Fibroblast of skin of left biceps (primary cell): ENCODE results near the gene DNAL4.
"Not testable (repeated sequence)": the region's sequence is repeated elsewhere in the genome, so short reads cannot be mapped to it uniquely, and the experiment has no call there.

Source experiments
- DNase-seq, 2 experiments: peaks; one replicate each; pipeline ENCODE4 v3.0.0-alpha.2; 2013; ENCODE audit warnings: low read depth in 2 of 2

The DNAL4 gene

GRCh38 chr22:38827510-38827909, 33.6 kb upstream of the DNAL4 start:
- no peak for DNase-seq

- DNase-seq = no peak
Measured at GRCh38 chr22:38826801-38827200, 32.9 kb upstream of the DNAL4 start.

DNA sequence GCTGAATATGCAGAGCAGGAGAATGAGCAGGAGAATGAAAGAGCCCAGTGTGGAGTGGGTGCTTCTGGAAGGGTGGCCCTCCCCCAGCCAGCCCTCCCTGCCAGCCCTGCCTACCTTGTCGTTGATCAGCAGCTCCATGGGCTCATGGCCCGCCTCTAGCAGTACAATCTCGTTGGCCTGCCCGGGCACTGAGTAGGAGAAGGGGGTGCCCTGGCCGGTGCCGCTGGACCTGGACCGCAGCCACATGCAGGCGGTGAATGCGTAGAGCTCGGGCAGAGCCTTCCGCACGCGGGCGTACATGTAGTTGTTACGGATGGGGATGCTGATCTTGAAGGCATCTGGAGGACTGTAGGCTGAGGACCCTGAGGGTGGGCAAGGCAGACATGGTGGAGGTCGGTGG, 32.4 kb upstream of the DNAL4 start:
- no peak for DNase-seq

DNA sequence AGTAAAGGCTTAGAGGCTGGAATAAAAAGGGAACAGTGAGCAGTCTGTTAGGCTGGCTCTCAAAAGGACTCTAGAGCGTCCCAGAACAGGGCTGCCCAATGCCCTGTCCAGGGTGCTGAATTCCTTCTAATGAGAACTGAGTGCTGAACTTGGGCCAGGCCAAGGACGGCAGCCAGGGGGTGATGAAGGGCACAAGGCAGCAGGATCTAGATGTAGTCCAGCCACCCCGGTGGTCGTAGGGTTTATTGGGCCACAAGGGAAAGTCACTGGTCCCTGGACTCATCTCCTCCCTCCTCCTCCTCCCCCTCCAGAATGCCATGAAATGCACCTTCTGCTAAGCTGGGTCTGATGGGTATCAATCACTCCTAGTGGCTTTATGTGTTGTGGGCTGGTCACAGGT, 30.6 kb upstream of the DNAL4 start:
- DNase-seq = peak in 1 of 2 experiments; percentile 33

GRCh38 chr22:38823637-38824036, 29.7 kb upstream of the DNAL4 start:
- no peak for DNase-seq

GRCh38 chr22:38823076-38823475, 29.1 kb upstream of the DNAL4 start:
- no peak for DNase-seq

GRCh38 chr22:38820020-38820419, 26.1 kb upstream of the DNAL4 start:
- DNase-seq = no peak

DNA sequence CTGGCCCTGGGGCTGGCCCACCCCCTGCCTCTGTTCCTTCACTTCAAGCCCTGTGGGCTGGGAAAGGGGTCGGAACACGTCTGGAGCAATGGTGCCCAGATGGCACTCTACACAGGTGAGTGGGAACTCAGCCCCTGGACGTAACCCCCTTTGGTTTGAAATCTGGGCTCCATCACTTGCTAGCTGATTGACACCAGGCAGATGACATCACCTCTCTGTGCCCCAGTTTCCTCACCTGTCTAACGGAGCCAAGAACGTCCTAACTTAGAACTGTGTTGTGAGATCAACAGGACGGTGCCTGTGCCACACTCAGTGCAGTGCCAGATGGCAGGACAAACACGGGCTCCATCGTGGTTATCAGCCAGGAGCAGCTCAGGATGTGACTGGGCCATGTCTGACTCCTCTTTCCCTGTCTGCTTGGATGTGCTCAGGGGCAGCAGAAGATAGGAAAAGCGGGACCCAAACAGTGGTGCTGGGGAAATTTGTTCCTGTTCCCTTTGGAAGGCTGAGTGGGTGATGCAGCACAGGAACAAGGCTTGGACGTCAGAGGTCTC, 25.5 kb upstream of the DNAL4 start:
- DNase-seq = no peak

DNA sequence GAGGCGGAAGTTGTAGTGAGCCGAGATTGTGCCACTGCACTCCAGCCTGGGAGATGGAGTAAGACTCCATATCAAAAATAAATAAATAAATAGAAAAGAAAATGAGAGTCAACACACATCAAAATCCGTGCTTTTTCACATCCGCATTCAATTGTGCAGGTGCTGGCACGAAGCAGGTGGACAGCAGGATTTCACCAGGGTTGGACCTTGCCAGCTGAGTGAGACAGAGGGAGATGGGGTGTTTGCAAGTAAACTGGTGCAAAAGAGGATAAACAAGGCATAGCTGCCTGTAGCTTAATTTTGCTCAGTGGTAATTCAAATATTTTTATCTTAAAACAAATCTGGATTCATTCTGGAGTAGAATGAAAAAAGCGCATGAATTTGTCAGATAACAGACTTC, 23.3 kb upstream of the DNAL4 start:
- DNase-seq = no peak

DNA sequence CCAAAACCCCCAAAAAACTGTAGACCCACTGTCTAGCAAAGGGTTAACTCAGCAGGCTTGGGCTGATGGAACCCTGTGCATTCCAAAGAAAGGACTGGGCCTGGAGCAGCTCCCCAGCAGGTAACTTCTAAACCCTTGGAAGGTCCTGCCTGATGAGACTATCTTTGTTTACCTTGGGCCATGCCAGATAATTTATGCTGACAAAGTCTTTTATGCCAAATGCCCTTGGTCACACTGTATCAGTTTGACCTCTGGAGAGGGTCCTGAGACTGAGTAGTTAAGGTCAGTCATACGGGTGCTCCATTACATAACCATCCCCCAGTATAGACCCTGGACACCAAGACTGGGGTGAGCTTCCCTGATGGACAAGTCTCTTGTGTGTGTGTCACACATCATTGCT, 21.9 kb upstream of the DNAL4 start:
- DNase-seq = no peak

DNA sequence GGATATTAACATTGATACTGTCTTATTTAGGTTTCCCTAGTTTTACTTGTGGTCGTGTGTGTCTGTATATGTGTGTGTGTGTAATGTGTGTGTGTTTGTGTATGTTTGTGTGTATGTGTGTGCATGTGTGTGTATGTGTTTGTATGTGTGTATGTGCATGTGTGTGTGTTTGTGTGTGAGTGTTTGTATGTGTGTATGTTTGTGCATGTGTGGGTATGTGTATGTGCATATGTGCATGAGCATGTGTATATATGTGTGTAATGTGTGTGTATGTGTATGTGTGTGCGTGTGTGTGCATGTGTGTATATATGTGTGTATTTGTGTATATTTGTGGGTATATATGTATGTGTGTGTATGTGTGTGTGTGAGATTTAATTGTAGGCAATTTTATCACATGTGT, 17.3 kb upstream of the DNAL4 start:
- DNase-seq = no peak

DNA sequence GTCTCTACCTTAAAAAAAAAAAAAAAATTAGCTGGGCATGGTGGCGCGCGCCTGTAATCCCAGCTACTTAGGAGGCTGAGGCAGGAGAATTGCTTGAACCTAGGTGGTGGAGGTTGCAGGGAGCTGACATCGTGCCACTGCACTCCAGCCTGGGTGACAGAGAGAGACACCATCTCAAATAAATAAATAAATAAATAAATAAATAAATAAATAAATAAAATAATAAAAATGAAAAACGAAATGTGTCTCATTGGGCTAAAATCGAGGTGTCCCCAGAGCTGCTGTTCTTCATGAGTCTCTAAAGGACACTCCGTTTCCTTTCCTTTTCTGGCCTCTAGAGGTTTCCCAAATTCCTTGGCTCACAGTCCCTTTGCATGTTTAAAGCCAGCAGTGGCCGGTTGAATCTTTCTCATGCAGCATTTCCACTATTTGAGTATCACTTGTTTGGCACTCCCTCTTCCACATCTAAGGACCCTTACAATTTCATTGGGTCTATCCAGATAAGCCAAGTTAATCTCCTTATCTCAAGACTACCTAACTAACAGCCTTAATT, 11.2 kb upstream of the DNAL4 start:
- DNase-seq = not testable (repeated sequence)

GRCh38 chr22:38802671-38803121, 8.8 kb upstream of the DNAL4 start:
- peak; percentile 83 to 85 for DNase-seq

DNA sequence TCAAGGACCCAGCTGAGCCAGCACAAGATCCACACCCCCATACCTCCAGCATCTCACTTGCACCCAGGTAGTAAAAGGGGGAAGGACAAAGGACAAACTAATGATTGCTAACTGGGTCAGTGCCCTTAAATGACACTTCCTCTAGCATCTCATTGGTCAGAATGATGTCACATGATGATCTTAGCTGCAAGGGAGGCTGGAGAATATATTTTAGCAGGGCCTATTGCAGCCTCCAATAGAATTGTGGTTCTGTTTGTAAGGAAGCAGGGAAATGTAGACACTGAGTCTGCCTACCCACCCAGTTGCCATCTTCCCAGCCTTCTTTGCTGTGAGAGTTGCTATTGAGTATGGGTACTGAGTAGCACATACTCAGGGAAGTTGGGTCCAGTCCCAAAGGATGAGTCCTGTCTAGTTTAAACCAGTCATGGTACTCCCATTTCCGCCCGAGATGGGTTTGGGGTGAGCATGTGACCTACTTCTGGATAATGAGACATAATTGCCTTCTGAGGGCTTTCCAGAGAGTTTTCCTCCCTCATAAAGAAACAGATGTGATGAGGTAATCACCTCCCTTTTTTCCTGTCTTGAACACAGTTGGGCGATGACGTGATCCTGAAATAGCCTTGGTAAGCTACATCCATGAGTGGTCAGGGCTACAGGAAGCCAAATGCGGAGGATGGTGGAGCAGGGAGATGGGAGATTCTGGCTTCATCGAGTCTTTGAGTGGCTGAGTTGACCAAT, 5.5 kb upstream of the DNAL4 start:
- DNase-seq = no peak

- no peak for DNase-seq
Measured at GRCh38 chr22:38798496-38798895, 4.6 kb upstream of the DNAL4 start.

DNA sequence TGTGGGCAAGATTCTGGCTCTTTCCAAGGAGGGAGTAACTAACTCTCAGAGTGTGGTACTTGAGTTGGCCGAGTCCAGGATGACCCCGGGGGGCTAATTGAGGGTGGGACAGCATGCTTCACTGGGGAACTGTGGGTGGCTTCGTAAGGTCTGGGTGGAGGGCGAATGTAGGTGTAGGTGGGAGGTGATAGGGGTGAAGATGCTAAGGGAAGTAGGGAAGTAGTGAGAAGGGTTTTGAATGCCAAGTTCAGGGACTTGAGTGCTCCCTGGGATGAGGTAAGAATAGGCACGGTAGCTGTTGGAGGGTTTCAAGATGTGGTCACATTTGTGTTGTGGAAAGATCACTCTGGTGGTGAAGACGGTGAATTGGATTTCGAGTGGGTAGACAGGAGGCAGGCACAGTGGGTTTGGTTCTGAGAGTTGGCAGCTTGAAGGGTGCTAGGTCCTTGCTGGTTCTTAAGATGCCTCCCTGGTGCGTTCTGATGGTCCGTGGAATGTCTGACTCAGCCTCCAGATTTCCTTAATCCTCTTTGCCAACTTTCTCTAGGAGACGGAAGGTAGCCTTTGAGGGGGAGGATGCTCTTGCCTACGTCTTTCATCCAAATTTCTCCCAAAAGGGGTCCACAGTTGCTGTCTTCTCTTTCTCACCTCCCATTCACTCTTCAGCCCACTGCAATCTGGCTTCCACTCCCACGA, 2.5 kb upstream of the DNAL4 start:
- DNase-seq = no peak

DNA sequence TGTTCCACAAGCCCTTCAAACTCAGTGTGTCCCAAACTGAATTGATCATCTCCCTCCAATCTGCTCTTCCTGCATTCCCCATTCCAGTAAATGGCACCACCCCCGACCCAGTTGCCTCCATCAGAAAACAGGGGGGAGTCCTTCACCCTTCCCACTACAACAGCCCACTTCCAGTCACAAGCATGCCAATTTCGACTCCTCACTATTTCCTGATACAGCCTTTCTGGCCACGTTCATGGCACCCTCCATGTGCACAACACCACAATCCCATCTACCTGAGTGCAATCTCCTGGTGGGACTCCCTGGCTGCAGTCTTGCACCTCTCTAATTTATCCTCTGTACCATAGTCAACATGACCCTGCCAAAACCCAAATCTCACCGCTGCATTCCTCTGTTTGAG, 1.6 kb upstream of the DNAL4 start:
- DNase-seq = no peak

DNA sequence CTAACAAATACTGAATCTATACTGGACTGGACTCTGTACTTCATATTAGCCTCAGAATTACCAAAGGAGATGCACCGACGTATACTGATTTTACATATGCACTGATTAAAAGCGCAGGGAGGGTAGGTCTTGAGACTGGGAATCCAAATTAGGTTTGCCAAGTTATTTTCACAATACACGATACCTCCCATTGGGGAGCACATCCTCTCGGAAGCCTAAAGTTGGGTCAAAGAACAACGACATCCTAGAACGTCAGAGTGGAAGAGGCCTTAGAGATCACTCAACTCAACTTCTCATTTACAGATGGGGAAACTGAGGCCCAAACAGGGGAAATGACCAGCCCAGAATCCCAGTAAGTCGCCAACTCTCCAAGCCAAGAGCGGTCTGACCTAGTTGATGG, 626 bp downstream of the DNAL4 start:
- DNase-seq = no peak

- no peak for DNase-seq
Measured at GRCh38 chr22:38792833-38793232, 1.1 kb downstream of the DNAL4 start.

GRCh38 chr22:38789606-38790005, 4.3 kb downstream of the DNAL4 start:
- DNase-seq = no peak

- no peak for DNase-seq
Measured at GRCh38 chr22:38788846-38789245, 5.1 kb downstream of the DNAL4 start.

GRCh38 chr22:38788021-38788816, 5.7 kb downstream of the DNAL4 start:
- DNase-seq = peak; percentile 47 to 67
